Measurements from ENCODE around the gene RYR1.
"Not testable (repeated sequence)": the region's sequence is repeated elsewhere in the genome, so short reads cannot be mapped to it uniquely, and the experiment has no call there.

The RYR1 gene

DNA sequence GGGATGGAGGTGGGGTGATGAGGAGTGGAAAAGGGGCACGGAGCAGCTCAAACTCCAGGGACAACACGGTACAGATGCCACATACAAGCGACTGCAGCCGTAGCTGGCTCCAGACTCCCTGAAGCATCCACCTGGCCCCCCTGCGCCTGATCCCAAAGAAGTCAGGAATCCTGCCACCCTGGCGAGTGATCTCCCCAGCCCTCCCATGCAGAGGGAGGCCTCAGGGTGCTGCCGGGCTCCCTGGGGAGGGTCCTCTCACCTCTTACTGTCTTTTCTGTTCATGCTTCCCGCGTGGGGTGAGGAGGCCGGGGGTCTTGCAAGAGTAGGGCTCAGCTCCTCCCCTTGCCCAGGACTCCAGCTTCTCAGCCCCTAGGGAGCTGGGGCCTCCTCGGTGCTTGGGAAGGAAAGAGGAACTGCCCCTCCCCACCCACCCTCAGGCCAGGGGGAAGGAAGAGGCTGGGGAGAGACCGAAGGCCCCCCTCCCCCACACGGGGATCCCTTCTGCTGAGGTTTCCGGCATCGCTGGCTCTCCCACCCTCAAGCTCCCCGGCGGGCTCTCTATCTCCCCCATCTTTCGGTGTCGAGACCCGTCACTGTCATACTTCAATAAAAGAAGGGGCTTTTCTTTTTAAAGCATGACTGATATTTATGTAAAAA is 7.6 kb upstream of the RYR1 start, which contains the start of gene RASGRP4:
Gene RASGRP4, minus strand, starts transcription at position 410 of the 657 bp plus-strand sequence. Its CDS starts 128 bp downstream, at position 282.
- peak in 13 of 51 donors; percentile 1 to 34 (median 7) for DNase-seq

DNA sequence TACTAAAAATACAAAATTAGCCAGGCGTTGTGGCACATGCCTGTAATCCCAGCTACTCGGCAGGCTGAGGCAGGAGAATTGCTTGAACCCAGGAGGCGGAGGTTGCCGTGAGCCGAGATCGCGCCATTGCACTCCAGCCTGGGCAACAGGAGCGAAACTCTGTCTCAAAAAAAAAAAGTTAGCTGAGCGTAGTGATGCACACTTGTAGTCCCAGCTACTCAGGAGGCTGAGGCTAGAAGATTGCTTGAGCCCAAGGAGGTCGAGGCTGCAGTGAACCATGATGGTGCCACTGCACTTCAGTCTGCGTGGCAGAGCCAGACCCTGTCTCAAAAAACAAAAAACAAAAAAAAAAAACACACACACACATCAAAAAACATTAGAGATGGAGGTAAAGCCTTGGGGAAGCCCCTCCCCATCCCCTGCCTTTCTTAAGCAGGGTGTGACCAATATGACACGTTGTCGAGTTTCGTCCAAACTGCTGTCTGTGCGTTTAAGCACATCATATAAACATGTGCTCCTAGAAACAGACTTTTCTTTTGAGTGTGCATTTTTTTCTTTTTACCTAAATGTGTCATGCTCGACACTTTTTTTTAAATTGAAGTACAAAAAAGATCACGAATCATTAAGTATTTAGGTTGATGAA is 6.3 kb upstream of the RYR1 start:
- DNase-seq, result not testable (repeated sequence)

DNA sequence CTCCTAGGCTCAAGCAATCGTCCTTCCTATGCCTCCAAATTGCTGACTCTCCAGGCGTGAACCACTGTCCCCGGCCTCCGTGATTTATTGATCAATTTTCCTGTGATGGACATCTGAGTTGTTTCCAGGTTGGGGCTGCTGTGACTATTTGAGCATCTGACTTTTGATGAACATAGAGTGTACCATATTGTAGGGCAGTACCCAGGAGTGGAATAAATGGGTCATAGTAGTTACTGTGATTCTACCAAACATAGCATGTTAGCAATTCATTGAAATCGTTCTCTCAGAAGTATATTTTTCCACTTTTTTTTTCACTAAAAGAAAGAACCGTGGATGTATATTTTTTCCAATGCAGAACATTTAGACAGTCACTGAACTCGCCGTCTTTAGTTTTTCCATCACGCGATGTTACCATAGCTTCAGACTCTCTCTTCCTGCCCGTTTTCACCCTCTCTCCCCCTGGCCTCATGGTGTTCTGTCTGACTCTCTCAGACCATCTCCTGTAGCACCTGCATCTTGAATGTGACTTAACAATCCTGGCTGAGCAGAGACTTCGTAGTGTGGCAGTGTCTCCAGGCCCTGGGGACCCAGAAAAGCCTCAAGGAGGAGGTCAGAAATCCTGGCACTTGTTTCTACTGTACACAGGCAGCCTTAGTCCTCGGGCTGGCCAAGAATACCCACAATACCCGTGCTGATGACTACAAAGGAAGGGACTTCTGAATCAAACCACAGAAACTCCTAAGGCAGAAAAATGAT is 4.3 kb upstream of the RYR1 start:
- no peak for DNase-seq

DNA sequence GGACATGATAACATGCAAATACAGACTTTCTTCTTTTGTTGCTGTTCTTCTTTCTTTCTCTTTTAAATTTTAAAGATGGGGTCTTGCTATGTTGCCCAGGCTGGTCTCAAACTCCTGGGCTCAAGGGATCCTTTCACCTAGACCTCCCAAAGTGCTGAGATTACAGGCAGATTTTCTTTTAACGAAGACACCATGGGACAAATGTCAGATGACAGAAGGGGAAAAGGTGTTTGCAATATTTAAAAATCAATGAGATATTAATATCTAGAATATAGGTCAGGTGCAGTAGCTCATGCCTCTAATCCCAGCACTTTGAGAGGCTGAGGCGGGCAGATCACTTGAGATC is 3.7 kb upstream of the RYR1 start:
- DNase-seq, result no peak

DNA sequence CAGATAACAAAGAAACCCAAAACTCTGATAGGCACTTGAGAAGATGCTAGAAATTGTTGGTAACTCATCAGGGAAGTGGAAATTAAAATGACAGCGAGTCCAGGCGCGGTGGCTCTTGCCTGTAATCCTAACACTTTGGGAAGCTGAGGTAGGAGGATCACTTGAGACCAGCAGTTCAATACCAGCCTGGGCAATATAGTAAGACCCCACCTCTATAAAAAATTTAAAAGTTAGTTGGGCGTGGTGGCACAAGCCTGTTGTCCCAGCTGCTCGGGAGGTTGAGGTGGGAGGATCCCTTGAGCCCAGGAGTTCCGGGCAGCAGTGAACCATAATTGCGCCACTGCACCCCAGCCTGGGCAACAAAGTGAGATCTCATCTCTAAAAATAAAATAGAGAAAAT is 2.6 kb upstream of the RYR1 start:
- no peak for DNase-seq

- DNase-seq, result peak in 29 of 51 donors; percentile 1 to 46 (median 20)
Observed at GRCh38 chr19:38434549-38435051, 1.1 kb downstream of the RYR1 start.

DNA sequence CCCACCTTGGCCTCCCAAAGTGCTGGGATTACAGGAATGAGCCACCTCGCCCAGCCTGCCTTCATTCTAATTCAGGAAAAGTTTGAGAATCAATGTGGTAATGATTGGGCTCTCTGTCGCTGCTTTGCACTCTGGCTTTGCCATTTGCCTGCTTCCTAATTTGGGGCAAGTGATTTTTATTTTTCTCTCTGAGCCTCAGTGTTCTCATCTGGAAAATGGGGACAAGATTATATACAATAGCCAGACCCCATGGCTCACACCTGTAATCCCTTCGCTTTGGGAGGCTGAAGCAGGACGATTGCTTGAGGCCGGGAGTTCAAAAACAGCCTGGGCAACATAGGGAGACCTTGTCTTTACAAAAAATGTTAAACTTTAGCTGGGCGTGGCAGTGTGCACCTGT is 3.8 kb downstream of the RYR1 start:
- DNase-seq, result no peak

DNA sequence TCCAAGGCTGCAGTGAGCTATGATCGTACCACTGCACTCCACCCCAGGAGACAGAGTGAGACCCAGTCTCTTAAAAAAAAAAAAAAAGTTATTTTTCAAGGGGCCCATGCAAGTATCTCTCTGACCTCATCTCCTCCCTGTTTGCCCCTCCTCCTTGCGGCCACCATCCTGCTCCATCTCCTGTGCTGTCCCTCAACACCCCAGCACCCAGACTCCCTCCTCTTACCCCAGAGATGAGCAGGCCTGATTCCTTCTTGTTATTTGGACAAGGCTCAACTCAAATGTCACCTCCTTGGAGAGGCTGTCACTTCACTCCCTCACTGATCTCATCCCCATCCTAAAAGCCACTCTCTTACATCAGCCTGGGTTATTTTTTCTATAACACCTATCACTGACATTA is 4.4 kb downstream of the RYR1 start:
- DNase-seq, result no peak

- no peak for DNase-seq
Observed at GRCh38 chr19:38440592-38440991, 7.1 kb downstream of the RYR1 start.

GRCh38 chr19:38441657-38442348 is 8.3 kb downstream of the RYR1 start:
- no peak for DNase-seq

GRCh38 chr19:38442736-38443135 is 9.2 kb downstream of the RYR1 start:
- DNase-seq, result no peak

- DNase-seq, result no peak
Observed at GRCh38 chr19:38443458-38443999, 10.0 kb downstream of the RYR1 start.

DNA sequence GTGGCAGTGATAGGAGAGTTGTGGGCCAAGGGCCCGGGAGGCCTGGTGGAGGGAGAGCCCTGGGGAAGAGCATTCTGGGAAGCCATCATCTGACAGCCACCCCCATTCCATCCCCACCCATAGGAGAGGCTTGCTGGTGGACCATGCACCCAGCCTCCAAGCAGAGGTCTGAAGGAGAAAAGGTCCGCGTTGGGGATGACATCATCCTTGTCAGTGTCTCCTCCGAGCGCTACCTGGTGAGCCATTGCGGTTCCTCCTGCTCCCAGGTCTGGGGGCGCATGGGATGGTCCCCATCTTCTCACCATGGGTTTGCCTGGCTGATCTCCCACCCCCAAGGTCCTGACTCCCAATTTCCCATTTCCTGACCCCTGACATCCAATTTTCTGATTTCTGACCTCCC is 10.5 kb downstream of the RYR1 start:
- DNase-seq, result no peak

DNA sequence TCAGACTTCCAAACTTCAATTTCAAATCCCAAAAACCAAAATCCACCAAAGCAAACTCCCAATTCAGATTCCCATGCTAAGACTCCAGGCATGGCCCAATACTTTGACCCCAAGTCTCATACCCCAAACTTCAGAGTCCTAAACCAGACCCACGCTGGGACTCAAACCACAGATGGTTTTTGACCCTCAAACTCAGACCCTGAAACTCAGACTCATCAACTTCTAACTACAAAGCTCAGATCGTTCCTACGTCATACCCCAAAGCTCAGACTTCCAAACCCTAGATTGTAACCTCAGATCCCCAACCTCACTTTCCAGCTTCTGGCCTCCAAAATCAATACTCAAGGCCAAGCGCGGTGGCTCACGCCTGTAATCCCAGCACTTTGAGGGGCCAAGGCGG is 11.9 kb downstream of the RYR1 start:
- DNase-seq, result no peak

GRCh38 chr19:38448225-38448624 is 14.7 kb downstream of the RYR1 start:
- DNase-seq, result no peak

DNA sequence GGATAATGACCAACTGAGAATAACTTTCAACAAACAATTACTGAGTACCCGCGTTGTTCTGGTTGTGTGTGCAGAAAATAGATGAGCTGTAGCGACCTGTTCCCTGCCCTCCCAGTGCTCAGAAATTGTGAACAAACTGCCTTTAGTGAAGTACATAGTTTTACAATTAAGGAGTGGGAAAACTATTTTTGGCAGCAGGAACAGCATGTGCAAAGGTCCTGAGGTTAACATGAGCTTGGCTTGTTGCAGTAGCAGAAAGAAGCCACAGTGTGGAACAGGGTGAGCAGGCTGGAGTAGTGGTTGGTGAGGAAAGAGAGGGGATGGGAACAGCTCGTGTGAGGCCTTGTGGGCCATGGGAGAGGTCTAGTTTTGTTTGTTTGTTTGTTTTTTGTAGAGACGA is 16.0 kb downstream of the RYR1 start:
- DNase-seq, result no peak

GRCh38 chr19:38451036-38451435 is 17.5 kb downstream of the RYR1 start:
- DNase-seq, result no peak

DNA sequence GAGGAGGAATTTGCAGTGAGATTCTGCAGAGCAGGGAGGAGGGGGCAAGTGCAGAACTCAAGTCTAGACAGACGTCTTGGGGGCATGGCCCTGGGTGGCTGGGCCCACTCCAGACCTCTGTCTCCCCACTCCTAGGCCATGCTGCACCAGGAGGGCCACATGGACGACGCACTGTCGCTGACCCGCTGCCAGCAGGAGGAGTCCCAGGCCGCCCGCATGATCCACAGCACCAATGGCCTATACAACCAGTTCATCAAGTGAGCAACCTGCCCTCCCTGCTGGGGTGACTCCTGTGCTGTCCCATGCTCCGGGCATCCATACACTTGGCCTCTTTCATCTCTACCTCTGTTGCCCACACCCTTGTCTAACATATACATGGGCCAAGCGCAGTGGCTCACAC is 18.1 kb downstream of the RYR1 start:
- no peak for DNase-seq

DNA sequence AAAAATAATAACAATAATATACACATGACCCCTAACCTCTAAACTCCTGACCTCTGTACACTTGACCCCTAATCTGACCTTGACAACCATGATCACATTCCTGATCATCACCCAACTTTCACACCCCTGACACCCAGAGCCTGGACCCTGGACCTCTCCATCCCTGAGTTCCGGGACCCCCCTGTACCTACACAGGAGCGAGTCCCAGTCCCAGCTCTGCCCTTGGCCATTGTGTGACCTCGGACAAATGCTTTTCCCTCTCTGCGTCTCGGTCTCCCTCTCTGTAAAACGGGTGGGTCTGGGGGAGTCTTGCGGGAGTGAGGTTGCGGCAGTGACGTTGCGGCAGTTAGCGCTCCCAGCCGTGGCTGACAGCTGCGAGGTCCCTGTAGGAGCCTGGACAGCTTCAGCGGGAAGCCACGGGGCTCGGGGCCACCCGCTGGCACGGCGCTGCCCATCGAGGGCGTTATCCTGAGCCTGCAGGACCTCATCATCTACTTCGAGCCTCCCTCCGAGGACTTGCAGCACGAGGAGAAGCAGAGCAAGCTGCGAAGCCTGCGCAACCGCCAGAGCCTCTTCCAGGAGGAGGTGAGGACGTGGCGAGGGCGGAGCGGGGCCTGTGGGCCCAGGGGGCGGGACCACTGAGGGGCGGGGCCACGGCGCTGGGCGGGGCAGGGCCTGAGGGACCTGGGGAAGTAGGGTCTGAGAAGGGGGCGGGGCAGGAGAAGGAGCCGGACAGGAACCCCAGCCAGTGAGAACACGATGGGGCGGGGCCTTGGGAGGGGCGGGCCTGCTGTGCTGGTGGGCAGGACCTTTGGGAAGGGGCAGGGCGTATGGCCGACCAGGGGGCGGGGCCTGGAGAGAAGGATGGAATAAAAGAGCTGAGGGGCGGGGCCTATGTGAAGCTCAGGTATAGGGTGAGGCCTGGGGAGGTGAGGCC is 19.2 kb downstream of the RYR1 start:
- peak in 2 of 51 donors; percentile 1 to 5 for DNase-seq

DNA sequence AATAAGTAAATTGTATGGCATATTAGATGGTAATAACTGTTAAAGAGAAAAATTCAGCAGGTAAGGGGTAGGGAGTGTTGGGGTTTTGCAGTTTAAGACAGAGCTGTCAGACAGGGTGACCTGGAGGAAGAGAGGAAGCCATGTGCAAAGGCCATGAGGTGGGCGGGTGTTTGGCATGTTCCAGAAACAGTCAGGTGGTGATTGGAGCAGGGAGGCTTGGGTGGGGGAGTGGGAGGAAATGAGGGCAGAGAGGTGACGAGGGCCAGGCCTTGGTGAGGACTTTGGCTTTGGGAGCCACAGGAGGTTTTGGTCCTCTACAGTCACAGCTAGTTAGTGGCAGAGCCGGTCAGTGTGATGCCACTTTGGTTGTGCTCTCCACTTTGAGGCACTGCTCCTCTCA is 20.1 kb downstream of the RYR1 start:
- no peak for DNase-seq

DNA sequence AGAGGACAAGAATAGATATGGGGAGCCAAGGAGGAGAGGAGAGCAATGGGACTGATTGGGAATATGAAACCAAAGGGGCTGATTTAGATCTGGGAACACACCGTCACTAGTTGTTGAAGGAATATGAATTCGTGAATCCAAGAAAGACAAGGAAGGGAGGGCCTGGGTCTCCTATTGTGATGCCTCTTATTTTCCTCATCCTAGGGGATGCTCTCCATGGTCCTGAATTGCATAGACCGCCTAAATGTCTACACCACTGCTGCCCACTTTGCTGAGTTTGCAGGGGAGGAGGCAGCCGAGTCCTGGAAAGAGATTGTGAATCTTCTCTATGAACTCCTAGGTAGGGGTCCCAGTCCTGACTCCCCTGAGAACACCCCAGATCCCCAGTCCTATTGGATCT is 21.5 kb downstream of the RYR1 start:
- DNase-seq, result no peak
